HepG2 (cell line): Measurements from ENCODE around the gene BCL11B. TPM values are rescaled to one million over a fixed set of nuclear protein-coding genes. Genes with fewer than 3 reads are reported as not detected.

ENCODE experiments used
- BORCS8-MEF2B ChIP-seq: sonication (generic); formaldehyde crosslinking; IDR thresholded peaks from 2 replicates; pipeline ENCODE4 v1.8.0; 2022; ENCODE audit warnings: mild to moderate bottlenecking, missing genetic modification reagents
- KLF16 ChIP-seq, 2 experiments: sonication (generic) in 1 of 2; formaldehyde crosslinking in 1 of 2; IDR thresholded peaks; 2 replicates each; pipeline versions ENCODE4 v1.6.1 to v1.8.0; 2016 to 2023; ENCODE audit warnings: missing genetic modification reagents in 2 of 2, missing compliant biosample characterization in 1 of 2
- NPAS2 ChIP-seq: sonication (generic); formaldehyde crosslinking; IDR thresholded peaks from 2 replicates; pipeline ENCODE4 v1.8.0; 2022; ENCODE audit warnings: mild to moderate bottlenecking, missing genetic modification reagents, borderline replicate concordance
- RAD21 ChIP-seq: fragments of 450-650 bp; formaldehyde crosslinking; IDR thresholded peaks from 2 replicates; pipeline ENCODE4 v1.5.0; 2020; ENCODE audit warnings: mild to moderate bottlenecking
- SIN3B ChIP-seq: fragments of 150-350 bp; IDR thresholded peaks from 2 replicates; pipeline ENCODE4 v1.6.1; 2014; ENCODE audit warnings: low read length
- SOX13 ChIP-seq, 3 experiments: fragments of 450-650 bp in 1 of 3; sonication (generic) in 1 of 3; formaldehyde crosslinking in 1 of 3; IDR thresholded peaks in 2 of 3; conservative IDR thresholded peaks in 1 of 3; 2 replicates each; pipeline versions ENCODE4 v1.5.0 to v1.6.1; 2016 to 2020; ENCODE audit warnings: antibody characterized with exemption in 1 of 3, mild to moderate bottlenecking in 1 of 3, missing compliant biosample characterization in 1 of 3, missing genetic modification reagents in 1 of 3, moderate library complexity in 1 of 3
- STAT6 ChIP-seq: sonication (generic); formaldehyde crosslinking; IDR thresholded peaks from 2 replicates; pipeline ENCODE4 v1.4.0; 2020; ENCODE audit warnings: missing genetic modification reagents, mild to moderate bottlenecking, borderline replicate concordance
- WIZ ChIP-seq: sonication (generic); formaldehyde crosslinking; IDR thresholded peaks from 2 replicates; pipeline ENCODE4 v1.5.1; 2020; ENCODE audit warnings: mild to moderate bottlenecking, missing genetic modification reagents
- ZBTB40 ChIP-seq, 2 experiments: fragments of 450-650 bp in 1 of 2; sonication (generic) in 1 of 2; formaldehyde crosslinking in 1 of 2; IDR thresholded peaks; 2 replicates each; pipeline versions ENCODE4 v1.6.1 to v1.8.0; 2016 to 2022; ENCODE audit warnings: antibody characterized with exemption in 1 of 2, mild to moderate bottlenecking in 1 of 2, missing genetic modification reagents in 1 of 2
- ZBTB7A ChIP-seq: sonication (generic); formaldehyde crosslinking; IDR thresholded peaks from 2 replicates; pipeline ENCODE4 v1.8.0; 2022; ENCODE audit warnings: mild to moderate bottlenecking, missing genetic modification reagents
- ZNF451 ChIP-seq: sonication (generic); formaldehyde crosslinking; IDR thresholded peaks from 2 replicates; pipeline ENCODE4 v1.5.0; 2020; ENCODE audit warnings: mild to moderate bottlenecking, missing genetic modification reagents
- ZNF614 ChIP-seq: IDR thresholded peaks from 2 replicates; pipeline ENCODE4 v1.6.1; 2018; ENCODE audit warnings: missing biosample characterization, missing genetic modification reagents, inconsistent platforms, borderline replicate concordance
- ZNF770 ChIP-seq: sonication (generic); formaldehyde crosslinking; IDR thresholded peaks from 2 replicates; pipeline ENCODE4 v1.5.0; 2020; ENCODE audit warnings: mild to moderate bottlenecking, missing genetic modification reagents
- polyA plus RNA-seq, 8 experiments: library from polyadenylated mRNA; depleted of rRNA in 3 of 8; stranded (reverse) in 7 of 8; unstranded in 1 of 8; fragments of >200 nt; fragmentation: Illumina TruSeq in 4 of 8; extraction: Trizol in 4 of 8; gene quantifications; 2 replicates each; pipeline versions ENCODE4 v1.2.1 to v1.2.3, GENCODE V29; 2011 to 2016; ENCODE audit warnings: low read depth in 4 of 8, missing spikeins in 1 of 8, mixed read lengths in 1 of 8; ENCODE audit not compliant: insufficient read depth in 1 of 8
- total RNA-seq, 5 experiments: library from RNA; depleted of rRNA; stranded (reverse); fragments of >200 nt; fragmentation: Illumina TruSeq; extraction: Trizol; gene quantifications; 2 replicates each; pipeline ENCODE4 v1.2.3, GENCODE V29; 2016; ENCODE audit warnings: low read depth in 1 of 5

BCL11B gene
- total and polyA plus RNA-seq, 2 of the 13 experiments (the other 11 are each of a cell fraction or from before 2014, with no cell fraction given), result not detected

GRCh38 chr14:99271951-99272631, at the start of gene BCL11B (continued):
- TF ChIP-seq NPAS2, result no peak
- no peak for TF ChIP-seq WIZ (CRISPR knock-in tag)
- no peak for TF ChIP-seq ZNF614 (CRISPR knock-in tag)
- TF ChIP-seq ZNF451 (CRISPR knock-in tag), result no peak
- no peak for TF ChIP-seq SOX13 (IDR thresholded peaks at IDR 0.05)
- TF ChIP-seq SOX13 (CRISPR knock-in tag; conservative IDR thresholded peaks at IDR 0.05 in 1 of 2, IDR thresholded peaks at IDR 0.05 in 1 of 2), result 0 out of 4 replicates have a peak, but pooled peaks of 1 of the 2 experiments have one; percentile 18
- no peak for TF ChIP-seq ZBTB7A (CRISPR knock-in tag)
- TF ChIP-seq KLF16 (CRISPR knock-in tag; IDR thresholded peaks at IDR 0.05), result no peak
- no peak for TF ChIP-seq ZBTB40 (IDR thresholded peaks at IDR 0.05)
- no peak for TF ChIP-seq ZBTB40 (CRISPR knock-in tag; IDR thresholded peaks at IDR 0.05)
- TF ChIP-seq SIN3B, result no peak
- TF ChIP-seq STAT6 (CRISPR knock-in tag), result no peak
- no peak for TF ChIP-seq ZNF770 (CRISPR knock-in tag)
- TF ChIP-seq BORCS8-MEF2B (CRISPR knock-in tag), result no peak
- TF ChIP-seq RAD21 (CRISPR knock-in tag), result 0 out of 2 replicates have a peak, but pooled peaks have one; percentile 14
